ENCODE measurements around the gene CEACAM16.

DNA sequence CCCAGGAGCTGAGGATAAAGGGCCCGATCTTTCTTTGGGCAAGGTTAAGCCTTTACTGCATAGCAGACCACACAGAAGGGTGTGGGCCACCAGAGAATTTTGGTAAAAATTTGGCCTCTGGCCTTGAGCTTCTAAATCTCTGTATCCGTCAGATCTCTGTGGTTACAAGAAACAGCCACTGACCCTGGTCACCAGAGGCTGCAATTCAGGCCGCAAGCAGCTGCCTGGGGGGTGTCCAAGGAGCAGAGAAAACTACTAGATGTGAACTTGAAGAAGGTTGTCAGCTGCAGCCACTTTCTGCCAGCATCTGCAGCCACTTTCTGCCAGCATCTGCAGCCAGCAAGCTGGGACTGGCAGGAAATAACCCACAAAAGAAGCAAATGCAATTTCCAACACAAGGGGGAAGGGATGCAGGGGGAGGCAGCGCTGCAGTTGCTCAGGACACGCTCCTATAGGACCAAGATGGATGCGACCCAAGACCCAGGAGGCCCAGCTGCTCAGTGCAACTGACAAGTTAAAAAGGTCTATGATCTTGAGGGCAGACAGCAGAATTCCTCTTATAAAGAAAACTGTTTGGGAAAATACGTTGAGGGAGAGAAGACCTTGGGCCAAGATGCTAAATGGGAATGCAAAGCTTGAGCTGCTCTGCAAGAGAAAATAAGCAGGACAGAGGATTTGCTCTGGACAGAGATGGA is 36.1 kb upstream of the CEACAM16 start:
- no peak for TF ChIP-seq GABPA (IDR thresholded peaks at IDR 0.05; ENCODE audit: low read depth)
- TF ChIP-seq, protein P1, sequence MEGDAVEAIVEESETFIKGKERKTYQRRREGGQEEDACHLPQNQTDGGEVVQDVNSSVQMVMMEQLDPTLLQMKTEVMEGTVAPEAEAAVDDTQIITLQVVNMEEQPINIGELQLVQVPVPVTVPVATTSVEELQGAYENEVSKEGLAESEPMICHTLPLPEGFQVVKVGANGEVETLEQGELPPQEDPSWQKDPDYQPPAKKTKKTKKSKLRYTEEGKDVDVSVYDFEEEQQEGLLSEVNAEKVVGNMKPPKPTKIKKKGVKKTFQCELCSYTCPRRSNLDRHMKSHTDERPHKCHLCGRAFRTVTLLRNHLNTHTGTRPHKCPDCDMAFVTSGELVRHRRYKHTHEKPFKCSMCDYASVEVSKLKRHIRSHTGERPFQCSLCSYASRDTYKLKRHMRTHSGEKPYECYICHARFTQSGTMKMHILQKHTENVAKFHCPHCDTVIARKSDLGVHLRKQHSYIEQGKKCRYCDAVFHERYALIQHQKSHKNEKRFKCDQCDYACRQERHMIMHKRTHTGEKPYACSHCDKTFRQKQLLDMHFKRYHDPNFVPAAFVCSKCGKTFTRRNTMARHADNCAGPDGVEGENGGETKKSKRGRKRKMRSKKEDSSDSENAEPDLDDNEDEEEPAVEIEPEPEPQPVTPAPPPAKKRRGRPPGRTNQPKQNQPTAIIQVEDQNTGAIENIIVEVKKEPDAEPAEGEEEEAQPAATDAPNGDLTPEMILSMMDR (IDR thresholded peaks at IDR 0.05; ENCODE audit: insufficient read depth, low read length) = no peak
